HepG2 (cell line): ENCODE data around the gene PDGFA. TPM values are rescaled to one million over a fixed set of nuclear protein-coding genes. Genes with fewer than 3 reads are reported as not detected.

ENCODE experiments used
- CBX2 ChIP-seq, 2 experiments: fragments of 200-600 bp in 1 of 2; sonication (generic); formaldehyde crosslinking in 1 of 2; IDR thresholded peaks; 2 replicates each; pipeline versions ENCODE4 v1.7.0 to v1.8.1; 2018 to 2022; ENCODE audit warnings: low read depth in 2 of 2, low read length in 1 of 2, mild to moderate bottlenecking in 1 of 2, missing genetic modification reagents in 1 of 2
- CBX5 ChIP-seq: sonication (generic); formaldehyde crosslinking; IDR thresholded peaks from 2 replicates; pipeline ENCODE4 v1.4.0; 2020; ENCODE audit warnings: missing genetic modification reagents, borderline replicate concordance
- FIP1L1 ChIP-seq: fragments of 200-400 bp; formaldehyde crosslinking; IDR thresholded peaks from 2 replicates; pipeline ENCODE4 v1.6.1; 2018; ENCODE audit warnings: low read depth, mild to moderate bottlenecking, low read length, moderate library complexity, borderline replicate concordance; ENCODE audit not compliant: insufficient read depth
- HIC2 ChIP-seq: sonication (generic); formaldehyde crosslinking; IDR thresholded peaks from 2 replicates; pipeline ENCODE4 v1.9.0; 2022; ENCODE audit warnings: low read depth, missing genetic modification reagents
- HMG20A ChIP-seq: IDR thresholded peaks from 2 replicates; pipeline ENCODE4 v1.6.1; 2016; ENCODE audit warnings: borderline replicate concordance
- HNF4G ChIP-seq, 2 experiments: sonication (generic) in 1 of 2; formaldehyde crosslinking in 1 of 2; IDR thresholded peaks; 2 replicates each; pipeline versions ENCODE4 v1.4.0 to v1.6.1; 2011 to 2020; ENCODE audit warnings: borderline replicate concordance in 2 of 2, low read depth in 2 of 2, mild to moderate bottlenecking in 2 of 2, low read length in 1 of 2, missing genetic modification reagents in 1 of 2, moderate library complexity in 1 of 2
- HOXA5 ChIP-seq: sonication (generic); formaldehyde crosslinking; IDR thresholded peaks from 2 replicates; pipeline ENCODE4 v1.4.0; 2020; ENCODE audit warnings: missing genetic modification reagents
- KLF6 ChIP-seq: IDR thresholded peaks from 2 replicates; pipeline ENCODE4 v1.8.0; 2016; ENCODE audit warnings: missing biosample characterization, missing genetic modification reagents
- LRRFIP1 ChIP-seq: sonication (generic); formaldehyde crosslinking; conservative IDR thresholded peaks from 2 replicates; pipeline ENCODE4 v1.4.0; 2020; ENCODE audit warnings: missing genetic modification reagents
- MXD3 ChIP-seq: IDR thresholded peaks from 2 replicates; pipeline ENCODE4 v1.6.1; 2016; ENCODE audit warnings: mild to moderate bottlenecking, missing biosample characterization, missing genetic modification reagents
- MYC ChIP-seq: sonication (generic); formaldehyde crosslinking; IDR thresholded peaks from 2 replicates; pipeline ENCODE4 v1.9.0; 2021; ENCODE audit warnings: missing genetic modification reagents, borderline replicate concordance
- NFYB ChIP-seq: sonication (generic); formaldehyde crosslinking; IDR thresholded peaks from 2 replicates; pipeline ENCODE4 v1.4.0; 2020; ENCODE audit warnings: missing genetic modification reagents
- PPARG ChIP-seq: conservative IDR thresholded peaks from 2 replicates; pipeline ENCODE4 v1.6.1; 2016; ENCODE audit warnings: missing biosample characterization, missing genetic modification reagents
- SP4 ChIP-seq: sonication (generic); formaldehyde crosslinking; IDR thresholded peaks from 2 replicates; pipeline ENCODE4 v1.8.1; 2023; ENCODE audit warnings: mild to moderate bottlenecking, missing genetic modification reagents
- ZBTB33 ChIP-seq: sonication (generic); formaldehyde crosslinking; IDR thresholded peaks from 2 replicates; pipeline ENCODE4 v1.4.0; 2020; ENCODE audit warnings: missing genetic modification reagents
- ZNF562 ChIP-seq: sonication (generic); formaldehyde crosslinking; IDR thresholded peaks from 2 replicates; pipeline ENCODE4 v1.8.0; 2022; ENCODE audit warnings: missing genetic modification reagents, borderline replicate concordance
- ZNF580 ChIP-seq: IDR thresholded peaks from 2 replicates; pipeline ENCODE4 v1.6.1; 2016; ENCODE audit warnings: low read depth, borderline replicate concordance
- ZNF800 ChIP-seq: sonication (generic); formaldehyde crosslinking; IDR thresholded peaks from 2 replicates; pipeline ENCODE4 v1.4.0; 2020; ENCODE audit warnings: missing genetic modification reagents
- polyA plus RNA-seq, 8 experiments: library from polyadenylated mRNA; depleted of rRNA in 3 of 8; stranded (reverse) in 7 of 8; unstranded in 1 of 8; fragments of >200 nt; fragmentation: Illumina TruSeq in 4 of 8; extraction: Trizol in 4 of 8; gene quantifications; 2 replicates each; pipeline versions ENCODE4 v1.2.1 to v1.2.3, GENCODE V29; 2011 to 2016; ENCODE audit warnings: low read depth in 4 of 8, missing spikeins in 1 of 8, mixed read lengths in 1 of 8; ENCODE audit not compliant: insufficient read depth in 1 of 8
- total RNA-seq, 5 experiments: library from RNA; depleted of rRNA; stranded (reverse); fragments of >200 nt; fragmentation: Illumina TruSeq; extraction: Trizol; gene quantifications; 2 replicates each; pipeline ENCODE4 v1.2.3, GENCODE V29; 2016; ENCODE audit warnings: low read depth in 1 of 5

The PDGFA gene
- total and polyA plus RNA-seq, 2 of the 13 experiments (the other 11 are each of a cell fraction or from before 2014, with no cell fraction given), result 1.5 to 3.4 TPM

GRCh38 chr7:552868-553635 lies 33.4 kb upstream of the PDGFA start (continued):
- TF ChIP-seq ZBTB33 (CRISPR knock-in tag) (peak; percentile 2; the same call in 1 of the 2 replicates), KLF6 (CRISPR knock-in tag) (peak; percentile 87), PPARG (CRISPR knock-in tag) (no peak; the same call in 1 of the 2 replicates), CBX5 (CRISPR knock-in tag) (peak; percentile 22; the same call in 1 of the 2 replicates), HNF4G (IDR thresholded peaks at IDR 0.05; ENCODE audit: borderline replicate concordance, low read depth, low read length) (peak; percentile 73), HNF4G (CRISPR knock-in tag; IDR thresholded peaks at IDR 0.05; ENCODE audit: borderline replicate concordance, low read depth) (peak; percentile 82; the same call in 1 of the 2 replicates), MYC (CRISPR knock-in tag) (peak; percentile 91), HMG20A (peak; percentile 47), CBX2 (IDR thresholded peaks at IDR 0.05; ENCODE audit: low read depth, low read length) (no peak), CBX2 (CRISPR knock-in tag; IDR thresholded peaks at IDR 0.05; ENCODE audit: low read depth) (no peak), HOXA5 (CRISPR knock-in tag) (peak; percentile 50; the same call in 1 of the 2 replicates), NFYB (CRISPR knock-in tag) (peak; percentile 31), HIC2 (peak; percentile 94), ZNF580 (CRISPR knock-in tag) (no peak), SP4 (CRISPR knock-in tag) (no peak; the same call in 1 of the 2 replicates), MXD3 (0 out of 2 replicates have a peak, but pooled peaks have one; percentile 29), LRRFIP1 (no peak), ZNF800 (0 out of 2 replicates have a peak, but pooled peaks have one; percentile 34), ZNF562 (CRISPR knock-in tag) (no peak), FIP1L1 (no peak)
